T-cell (primary cell): ENCODE measurements around the gene SIK2. TPM values are rescaled to one million over a fixed set of nuclear protein-coding genes. Genes with fewer than 3 reads are reported as not detected.
"Not testable (repeated sequence)": the region's sequence is repeated elsewhere in the genome, so short reads cannot be mapped to it uniquely, and the experiment has no call there.

Experiments used
- ATAC-seq, 4 experiments: fragments of 200-7000 bp in 3 of 4; fragments of 150-1000 bp in 1 of 4; cut with Tn5 transposase; replicated peaks in 1 of 4; 1 replicate in 3 of 4; 2 replicates in 1 of 4; pipeline ENCODE4 v1.10.0; 2021; ENCODE audit warnings: moderate library complexity in 3 of 4, mild to moderate bottlenecking in 2 of 4, moderate number of reproducible peaks in 1 of 4
- CTCF ChIA-PET, 2 donors: fragments of 300-600 bp; sonication (Branson Sonifier 250); formaldehyde crosslinking; loops; one replicate each; lab custom pipeline; 2022; ENCODE audit warnings: antibody characterized with exemption in 2 of 2; lab: Charles Lee
- POLR2A ChIA-PET, 2 donors: fragments of 300-600 bp; sonication (Branson Sonifier 250); formaldehyde crosslinking; loops; one replicate each; lab custom pipeline; 2022; ENCODE audit warnings: antibody characterized with exemption in 2 of 2; lab: Charles Lee
- DNase-seq, 35 experiments: peaks; one replicate each; pipeline versions ENCODE4 v3.0.0 to v3.0.0-alpha.2; 2013 to 2023
- H3K27ac ChIP-seq: one replicate; pipeline ENCODE4 v1.5.1; 2013; ENCODE audit warnings: low read length
- H3K27me3 ChIP-seq, 2 experiments: replicated peaks in 1 of 2; 1 replicate in 1 of 2; 2 replicates in 1 of 2; pipeline versions ENCODE4 v1.6.1 to v1.7.0; 2013; ENCODE audit warnings: low read length in 1 of 2, mixed read lengths in 1 of 2; ENCODE audit not compliant: control insufficient read depth in 2 of 2, insufficient read depth in 2 of 2; ENCODE audit errors: extremely low read depth in 1 of 2
- H3K36me3 ChIP-seq, 2 donors: 1 replicate in 1 of 2; 2 replicates in 1 of 2; pipeline versions ENCODE4 v1.6.1 to v1.7.0; 2013; ENCODE audit warnings: low read length in 1 of 2; ENCODE audit not compliant: control insufficient read depth in 2 of 2, insufficient read depth in 1 of 2; ENCODE audit errors: extremely low read depth in 1 of 2
- H3K4me1 ChIP-seq, 2 experiments: 1 replicate in 1 of 2; 2 replicates in 1 of 2; pipeline versions ENCODE4 v1.6.1 to v1.7.0; 2013; ENCODE audit warnings: low read length in 2 of 2, mixed read lengths in 1 of 2; ENCODE audit not compliant: insufficient read depth in 2 of 2, control insufficient read depth in 1 of 2; ENCODE audit errors: extremely low read depth in 1 of 2
- H3K4me3 ChIP-seq, 2 donors: 1 replicate in 1 of 2; 2 replicates in 1 of 2; pipeline versions ENCODE4 v1.5.1 to v1.7.0; 2013; ENCODE audit warnings: mild to moderate bottlenecking in 2 of 2, low read length in 1 of 2, moderate library complexity in 1 of 2; ENCODE audit not compliant: control insufficient read depth in 1 of 2; ENCODE audit errors: extremely low read depth in 1 of 2
- H3K9me3 ChIP-seq: 2 replicates; pipeline ENCODE4 v1.7.0; 2013
- H3K27ac Mint-ChIP-seq, 2 donors: one replicate each; pipeline ENCODE4 v1.8.0; 2020 to 2021; ENCODE audit warnings: mild to moderate bottlenecking in 2 of 2, mixed read lengths in 2 of 2
- H3K27me3 Mint-ChIP-seq, 2 donors: one replicate each; pipeline ENCODE4 v1.8.0; 2021 to 2022; ENCODE audit warnings: mixed read lengths in 2 of 2
- H3K36me3 Mint-ChIP-seq: one replicate; pipeline ENCODE4 v1.8.0; 2021; ENCODE audit warnings: mixed read lengths
- H3K4me1 Mint-ChIP-seq, 3 donors: one replicate each; pipeline ENCODE4 v1.8.0; 2020 to 2022; ENCODE audit warnings: mixed read lengths in 3 of 3, mild to moderate bottlenecking in 1 of 3
- H3K4me3 Mint-ChIP-seq, 3 donors: one replicate each; pipeline ENCODE4 v1.8.0; 2020 to 2022; ENCODE audit warnings: mild to moderate bottlenecking in 3 of 3, mixed read lengths in 3 of 3, moderate library complexity in 3 of 3
- H3K9me3 Mint-ChIP-seq, 3 donors: one replicate each; pipeline ENCODE4 v1.8.0; 2020 to 2022; ENCODE audit warnings: mixed read lengths in 3 of 3
- WGBS: methylation state at CpG from one replicate; pipeline ENCODE4 v1.1.5; 2013; ENCODE audit warnings: missing lambda C conversion rate; ENCODE audit not compliant: insufficient coverage; 5-methylcytosine and 5-hydroxymethylcytosine counted together
- total RNA-seq, 35 experiments: library from RNA in 6 of 35; stranded (reverse) in 6 of 35; fragments of 120-200 nt in 1 of 35; gene quantifications; one replicate each; pipeline versions ENCODE4 v1.2.1 to v1.2.4 and lab custom pipeline; 2013 to 2026

The SIK2 gene
- total RNA-seq, 5 donors from 2014 or later (not counting 1 experiment from before 2014, with no cell fraction given): 6.0 to 11.4 (median 9.1) TPM

DNA sequence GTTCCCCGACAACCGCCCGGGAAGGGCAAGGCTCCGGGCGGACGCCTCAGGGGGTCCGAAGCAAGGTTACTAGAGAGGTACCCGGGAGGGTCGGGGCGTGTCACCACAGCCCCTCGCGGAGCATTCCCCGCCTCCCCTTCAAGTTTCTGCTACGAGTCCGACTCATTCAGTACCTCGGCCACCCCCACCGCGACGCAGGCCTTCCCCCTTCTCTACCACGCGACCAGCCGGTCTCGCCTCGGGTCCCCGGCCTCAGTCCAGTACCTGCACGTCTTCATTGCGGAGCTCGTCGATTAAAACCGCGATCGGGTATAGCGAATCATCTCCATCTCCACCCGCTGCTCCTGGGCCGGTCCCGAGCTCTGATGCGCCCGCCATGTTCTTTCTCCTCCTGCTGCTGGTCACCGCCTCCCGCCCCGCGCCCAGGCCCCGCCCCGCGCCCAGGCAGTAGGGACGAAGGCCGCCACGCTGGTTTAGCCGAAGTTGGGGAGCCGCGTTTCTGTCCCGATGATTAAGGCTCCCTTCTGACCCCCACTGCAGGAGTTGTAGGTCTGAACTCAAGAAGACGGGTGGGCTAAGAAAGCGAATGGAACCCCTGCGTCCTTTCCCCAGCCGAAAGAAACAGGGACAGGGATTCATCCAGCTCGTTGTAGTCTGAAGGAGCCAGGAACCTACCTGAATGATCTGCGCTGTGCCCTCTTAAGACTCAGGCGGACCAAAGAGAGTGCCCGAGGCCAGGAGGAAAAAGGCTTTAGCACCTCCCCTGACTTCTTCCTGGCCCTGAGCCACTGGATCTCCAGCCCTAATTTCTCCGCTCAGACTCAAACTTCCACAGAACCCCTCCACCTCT lies 164.0 kb downstream of the SIK2 start, which contains the start of gene PPP2R1B:
PPP2R1B (minus strand) TSS at position 406 of the 850 bp plus-strand sequence; CDS start at position 378, 28 bp downstream.
- H3K36me3 Mint-ChIP-seq: peaks cover 17% of the 10 kb centered on the region
- H3K36me3 ChIP-seq: peaks cover 3 to 22% of the 10 kb centered on the region in 2 donors
- WGBS: under 1% methylated on average over 60 of the region's 61 CpGs
- no peaks in the 10 kb centered on the region for H3K9me3 ChIP-seq
- no peaks in the 10 kb centered on the region for H3K9me3 Mint-ChIP-seq
- H3K4me1 Mint-ChIP-seq: peaks cover 38 to 41% (median 39%) of the 10 kb centered on the region in 3 donors
- H3K4me3 Mint-ChIP-seq: peak within 1 kb of the TSS; percentile 82 to 100 (median 99)
- H3K27ac Mint-ChIP-seq: peak within 1 kb of the TSS; percentile 93 to 96
- POLR2A ChIA-PET: interaction anchor here (0.6 to 0.9 kb wide), 4 partner anchors 12 to 116 kb away, joined by 3 to 4 read pairs (median 3); no protein-coding TSS in a partner anchor
- peak within 1 kb of the TSS; percentile 94 for H3K4me3 ChIP-seq
- peak within 1 kb of the TSS; percentile 65 for H3K27ac ChIP-seq
- CTCF ChIA-PET: interaction anchor here (0.6 to 3.0 kb wide), 8 partner anchors 10 to 179 kb away, joined by 3 to 23 read pairs (median 8); partner anchors contain the start of gene ALG9 (in 1 of the 2)
- DNase-seq: peak; percentile 27 to 80 (median 58)
- H3K27me3 Mint-ChIP-seq: no peaks in the 10 kb centered on the region
- H3K27me3 ChIP-seq: no peaks in the 10 kb centered on the region
- H3K4me1 ChIP-seq: peaks cover 8 to 15% of the 10 kb centered on the region in 2 experiments
- ATAC-seq: peak; percentile 98 to 99 (median 98)

DNA sequence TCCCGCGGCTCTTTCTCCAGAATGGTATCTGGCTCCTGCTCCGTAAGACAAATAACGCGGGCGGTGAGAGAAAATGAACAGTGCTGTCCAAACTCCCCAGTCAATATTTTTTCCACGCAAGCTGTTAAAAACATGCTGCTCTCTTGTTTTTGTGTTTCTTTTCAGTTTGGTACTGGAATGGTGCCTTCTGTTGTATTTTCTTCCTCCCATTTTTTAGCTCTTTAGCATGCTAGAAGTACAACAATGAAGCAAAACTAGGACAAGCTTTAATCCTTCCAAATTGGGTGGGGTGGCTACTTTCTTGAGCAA lies 164.5 kb downstream of the SIK2 start:
- ATAC-seq (peak in 1 of 4 experiments; percentile 1), DNase-seq (no peak)
- Mint-ChIP-seq H3K36me3 (peaks cover 14% of the 10 kb centered on the region), H3K27ac (peak overlapping the region; percentile 87 to 96), H3K27me3 (no peaks in the 10 kb centered on the region), H3K4me3 (peak overlapping the region; percentile 82 to 100 (median 99)), H3K4me1 (peaks cover 38 to 41% (median 39%) of the 10 kb centered on the region in 3 donors), H3K9me3 (no peaks in the 10 kb centered on the region)
- Histone ChIP-seq H3K27ac (peak overlapping the region; percentile 65), H3K4me1 (peaks cover 8 to 15% of the 10 kb centered on the region in 2 experiments), H3K36me3 (peaks cover 0 to 17% of the 10 kb centered on the region in 2 donors), H3K27me3 (no peaks in the 10 kb centered on the region), H3K9me3 (no peaks in the 10 kb centered on the region), H3K4me3 (peak overlapping the region; percentile 94)
- WGBS: 0% methylated on average over 2 of the region's 7 CpGs
- ChIA-PET CTCF (interaction anchor here (0.6 to 3.0 kb wide), 7 partner anchors 10 to 180 kb away, joined by 3 to 23 read pairs (median 8); partner anchors contain the start of gene ALG9 (in 1 of the 2)), POLR2A (interaction anchor here (0.6 to 0.9 kb wide), 3 partner anchors 13 to 115 kb away, joined by 3 to 4 read pairs (median 3); no protein-coding TSS in a partner anchor)

DNA sequence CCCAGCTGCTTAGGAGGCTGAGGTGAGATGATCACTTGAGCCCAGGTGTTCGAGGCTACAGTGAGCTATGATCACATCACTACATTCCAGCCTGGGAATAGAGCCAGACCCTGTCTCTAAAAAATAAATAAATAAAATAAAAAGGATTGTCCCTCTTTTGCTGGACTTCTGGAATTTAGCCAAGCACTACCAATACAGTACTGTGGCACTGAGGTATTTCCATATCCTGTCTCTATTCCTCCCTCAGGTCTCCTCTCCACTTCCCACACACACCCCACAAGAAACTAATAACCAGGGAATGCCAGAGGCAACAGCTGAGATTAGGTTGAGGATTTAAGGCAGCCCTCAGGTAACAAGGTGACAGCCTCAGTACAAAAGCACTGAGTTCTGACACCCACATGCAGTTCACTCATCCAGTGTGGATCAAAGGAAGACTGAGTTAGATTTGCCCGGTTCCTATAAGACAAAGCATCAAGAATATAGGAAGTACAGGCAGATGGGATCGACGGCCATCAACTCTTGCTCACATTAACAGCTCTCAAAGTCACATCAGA lies 168.4 kb downstream of the SIK2 start:
- Histone ChIP-seq H3K4me3 (no peak overlapping the region), H3K9me3 (no peaks in the 10 kb centered on the region), H3K27me3 (no peaks in the 10 kb centered on the region), H3K4me1 (peaks cover 2 to 9% of the 10 kb centered on the region in 2 experiments), H3K27ac (no peak overlapping the region), H3K36me3 (no peaks in the 10 kb centered on the region)
- H3K4me1 Mint-ChIP-seq: peaks cover 7 to 9% (median 7%) of the 10 kb centered on the region in 3 donors
- no peaks in the 10 kb centered on the region for H3K27me3 Mint-ChIP-seq
- ChIA-PET CTCF (interaction anchor here in 1 of 2 donors (0.5 kb wide), 1 partner anchor 11 kb away, joined by 4 read pairs; no protein-coding TSS in a partner anchor), POLR2A (interaction anchor here in 1 of 2 donors (0.6 kb wide), 1 partner anchor 107 kb away, joined by 5 read pairs; no protein-coding TSS in a partner anchor)
- no peaks in the 10 kb centered on the region for H3K9me3 Mint-ChIP-seq
- H3K27ac Mint-ChIP-seq: no peak overlapping the region
- ATAC-seq (no peak), DNase-seq (no peak)
- no peak overlapping the region for H3K4me3 Mint-ChIP-seq
- no peaks in the 10 kb centered on the region for H3K36me3 Mint-ChIP-seq
- WGBS: 90% methylated on average over 2 of the region's 4 CpGs

DNA sequence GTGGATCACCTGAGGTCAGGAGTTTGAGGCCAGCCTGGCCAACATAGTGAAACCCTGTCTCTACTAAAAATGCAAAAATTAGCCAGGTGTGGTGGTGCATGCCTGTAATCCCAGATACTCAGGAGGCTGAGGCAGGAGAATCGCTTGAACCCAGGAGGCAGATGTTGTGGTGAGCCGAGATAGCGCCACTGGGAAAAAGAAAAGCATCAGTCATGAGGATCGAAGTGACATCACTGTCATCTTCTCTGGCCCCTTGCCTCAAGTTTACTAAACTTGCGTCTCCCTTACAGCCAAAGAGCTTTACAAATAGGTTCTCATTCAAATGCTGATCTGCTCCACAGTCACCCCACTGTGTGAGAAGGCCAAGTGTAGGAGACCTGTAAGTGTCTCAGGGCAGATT lies 169.0 kb downstream of the SIK2 start:
- ChIA-PET POLR2A (interaction anchor here in 1 of 2 donors (0.6 kb wide), 3 partner anchors 107 to 150 kb away, joined by 3 to 5 read pairs (median 3); no protein-coding TSS in a partner anchor), CTCF (interaction anchor here in 1 of 2 donors (0.5 to 1.3 kb wide), 3 partner anchors 9 to 184 kb away, joined by 3 to 5 read pairs (median 4); no protein-coding TSS in a partner anchor)
- not testable (repeated sequence) for H3K36me3 ChIP-seq, H3K27ac Mint-ChIP-seq, H3K4me1 Mint-ChIP-seq, H3K4me1 ChIP-seq, H3K36me3 Mint-ChIP-seq, H3K4me3 ChIP-seq, H3K27me3 ChIP-seq, H3K27ac ChIP-seq, ATAC-seq, H3K4me3 Mint-ChIP-seq, H3K9me3 ChIP-seq, H3K9me3 Mint-ChIP-seq, DNase-seq, H3K27me3 Mint-ChIP-seq
- 90% methylated on average over 2 of the region's 5 CpGs for WGBS

DNA sequence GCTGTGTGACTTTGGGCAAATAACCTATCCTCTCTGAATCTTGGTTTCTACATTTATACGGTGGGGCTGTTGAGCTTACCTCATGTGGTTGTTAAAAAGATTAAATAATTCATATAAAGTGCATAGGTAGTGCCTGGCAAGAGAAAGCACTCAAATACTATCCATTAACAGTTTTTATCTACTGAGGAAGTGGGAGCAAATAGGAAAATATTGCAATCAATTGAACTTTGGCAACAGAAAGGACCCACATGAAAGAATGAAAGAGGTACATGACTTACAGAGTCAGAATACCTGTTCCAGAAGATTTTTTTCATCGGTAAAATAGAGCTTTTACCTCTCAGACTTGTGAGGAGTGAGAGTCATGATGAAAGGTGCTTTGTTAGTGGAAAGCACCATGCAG lies 170.3 kb downstream of the SIK2 start:
- Histone ChIP-seq H3K4me3 (no peak overlapping the region), H3K9me3 (no peaks in the 10 kb centered on the region), H3K27me3 (no peaks in the 10 kb centered on the region), H3K27ac (no peak overlapping the region), H3K36me3 (no peaks in the 10 kb centered on the region), H3K4me1 (no peaks in the 10 kb centered on the region)
- no peaks in the 10 kb centered on the region for H3K27me3 Mint-ChIP-seq
- H3K36me3 Mint-ChIP-seq: no peaks in the 10 kb centered on the region
- no peak for ATAC-seq
- no peak overlapping the region for H3K4me3 Mint-ChIP-seq
- no peaks in the 10 kb centered on the region for H3K9me3 Mint-ChIP-seq
- no peak for DNase-seq
- H3K27ac Mint-ChIP-seq: no peak overlapping the region
- POLR2A ChIA-PET: no interaction called here
- peaks cover 0 to 3% (median 0%) of the 10 kb centered on the region in 3 donors for H3K4me1 Mint-ChIP-seq
- WGBS: 80% methylated on average over 1 of the region's 2 CpGs
- CTCF ChIA-PET: interaction anchor here (0.9 to 1.3 kb wide), 4 partner anchors 10 to 189 kb away, joined by 3 to 4 read pairs (median 4); no protein-coding TSS in a partner anchor
